PC-9 (cell line): ENCODE results near the gene ABHD4.

Source experiments
- CTCF ChIP-seq: fragments of 200-600 bp; sonication (generic); conservative IDR thresholded peaks from 2 replicates; pipeline ENCODE4 v1.6.1; 2017; ENCODE audit warnings: mixed run types, antibody characterized with exemption, mild to moderate bottlenecking, moderate library complexity
- EZH2 ChIP-seq: fragments of 200-600 bp; sonication (generic); IDR thresholded peaks from 2 replicates; pipeline ENCODE4 v1.8.0; 2017; ENCODE audit warnings: antibody characterized with exemption, low read depth

GRCh38 chr14:22567437-22567836 lies 30.7 kb upstream of the ABHD4 start:
- TF ChIP-seq CTCF (no peak), EZH2 (no peak)
